ENCODE results near the gene ZFYVE21.

GRCh38 chr14:103719751-103720150 is 4.1 kb downstream of the ZFYVE21 start:
- TF ChIP-seq CTCF (IDR thresholded peaks at IDR 0.05) (no peak), POLR2A (IDR thresholded peaks at IDR 0.05) (no peak), EP300 (IDR thresholded peaks at IDR 0.05) (no peak)
